Spleen (tissue), 11 donors: Measurements from ENCODE around the gene NGF. TPM values are rescaled to one million over a fixed set of nuclear protein-coding genes. Genes with fewer than 3 reads are reported as not detected.
A peak's percentile ranks its signal among the peaks of the same experiment; 100 is the strongest.

Experiments
- DNase-seq: peaks from one replicate; pipeline ENCODE4 v3.0.0-alpha.2; 2020
- H3K27ac ChIP-seq, 8 donors: fragments of 200-600 bp; sonication (generic) in 7 of 8; 1 replicate in 4 of 8; 2 replicates in 4 of 8; pipeline versions ENCODE4 v1.5.0 to v1.8.0; 2016 to 2021; ENCODE audit warnings: inconsistent platforms in 4 of 8, mild to moderate bottlenecking in 4 of 8, moderate library complexity in 1 of 8
- H3K27me3 ChIP-seq, 7 donors: fragments of 200-600 bp; sonication (generic) in 6 of 7; replicated peaks in 1 of 7; 1 replicate in 4 of 7; 2 replicates in 3 of 7; pipeline versions ENCODE4 v1.5.0 to v1.8.0; 2016 to 2021; ENCODE audit warnings: inconsistent platforms in 3 of 7, mild to moderate bottlenecking in 1 of 7
- H3K36me3 ChIP-seq, 6 donors: fragments of 200-600 bp; sonication (generic) in 5 of 6; 1 replicate in 4 of 6; 2 replicates in 2 of 6; pipeline versions ENCODE4 v1.5.0 to v1.8.0; 2016 to 2021; ENCODE audit warnings: inconsistent platforms in 2 of 6
- H3K4me1 ChIP-seq, 6 donors: fragments of 200-600 bp; sonication (generic) in 5 of 6; 1 replicate in 3 of 6; 2 replicates in 3 of 6; pipeline versions ENCODE4 v1.5.0 to v1.8.0; 2016 to 2021; ENCODE audit warnings: inconsistent platforms in 3 of 6
- H3K4me3 ChIP-seq, 8 donors: fragments of 200-600 bp; sonication (generic) in 7 of 8; 1 replicate in 4 of 8; 2 replicates in 4 of 8; pipeline versions ENCODE4 v1.5.0 to v1.8.0; 2016 to 2021; ENCODE audit warnings: inconsistent platforms in 4 of 8, mild to moderate bottlenecking in 4 of 8, moderate library complexity in 2 of 8
- H3K9me3 ChIP-seq, 8 donors: fragments of 200-600 bp; sonication (generic) in 7 of 8; 1 replicate in 4 of 8; 2 replicates in 4 of 8; pipeline versions ENCODE4 v1.5.0 to v1.8.0; 2016 to 2021; ENCODE audit warnings: inconsistent platforms in 4 of 8
- CTCF ChIP-seq, 11 experiments: fragments of 200-600 bp in 7 of 11; fragments of 450-650 bp in 4 of 11; sonication (generic) in 4 of 11; IDR thresholded peaks in 8 of 11; conservative IDR thresholded peaks in 3 of 11; 1 replicate in 7 of 11; 2 replicates in 4 of 11; pipeline versions ENCODE4 v1.4.0 to v1.8.0; 2016 to 2021; ENCODE audit warnings: antibody characterized with exemption in 11 of 11, inconsistent platforms in 4 of 11, mild to moderate bottlenecking in 1 of 11
- POLR2A ChIP-seq, 3 donors: fragments of 450-650 bp; IDR thresholded peaks; one replicate each; pipeline ENCODE4 v1.5.1; 2017; ENCODE audit warnings: antibody characterized with exemption in 3 of 3, mild to moderate bottlenecking in 1 of 3
- POLR2AphosphoS5 ChIP-seq, 3 donors: sonication (generic); formaldehyde crosslinking; IDR thresholded peaks; one replicate each; pipeline ENCODE4 v1.5.1; 2017; ENCODE audit warnings: antibody characterized with exemption in 3 of 3
- WGBS, 5 donors: extraction: QIAGEN DNeasy Blood & Tissue Kit in 3 of 5; methylation state at CpG; one replicate each; pipeline versions ENCODE4 v1.1.5 to v1.1.7; 2013 to 2018; 5-methylcytosine and 5-hydroxymethylcytosine counted together
- intact Hi-C: fragments of 100-400 bp; cut with DNase I; formaldehyde crosslinking; loops from one replicate; pipeline ENCODE4 v1.15.0; 2023; ENCODE audit warnings: low total_unique reads
- polyA plus RNA-seq, 3 donors: library from polyadenylated mRNA; stranded (reverse); fragments of 200-250 nt; gene quantifications; one replicate each; pipeline ENCODE4 v1.2.1, GENCODE V29; 2013
- total RNA-seq, 7 donors: library from RNA; depleted of rRNA in 3 of 7; stranded (reverse); fragments of >200 nt in 3 of 7; fragmentation: NEBNext Ultra II Directional in 4 of 7; extraction: Animal tissue kit (Norgen Biotek cat#: 25700) in 4 of 7; gene quantifications; one replicate each; pipeline versions ENCODE4 v1.1.0 to v1.2.1, GENCODE V29; 2016 to 2021
- donor health status: healthy with polysubstance abuse.
- donor health status: DM: no; HTN: no; CAD: no; lungs with moderate emphysema.
- donor health status: DM: no; HTN: no; CAD: no.
- donor health status: Bipolar disorder and iron deficiency.
- donor health status: healthy.
- donor health status: DM: no; HTN: no; CAD: no.
- donor health status: DM: yes; HTN: yes; CAD: no.

Gene NGF
- total and polyA plus RNA-seq, 10 donors = 0.34 to 4.6 (median 2.0) TPM

DNA sequence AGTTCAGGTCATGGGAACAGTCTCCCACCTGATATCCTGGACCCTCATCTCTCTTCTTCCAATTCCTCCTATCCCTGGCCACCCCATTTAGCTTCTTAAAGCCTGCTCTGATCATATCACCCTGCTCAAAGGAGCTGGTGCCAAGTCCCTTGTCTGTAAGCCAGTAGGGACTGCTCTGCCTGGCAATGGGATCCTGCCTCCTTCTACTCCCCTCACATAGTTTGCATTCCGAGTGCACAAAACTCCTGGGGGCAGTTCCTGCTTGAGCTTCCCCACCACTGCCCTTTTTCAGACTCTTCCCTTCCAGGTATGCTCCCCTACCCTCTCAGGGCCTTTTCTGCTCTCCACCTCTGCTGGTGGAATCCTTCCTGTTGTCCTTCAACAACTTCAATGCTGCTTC is 48.1 kb downstream of the NGF start:
- Histone ChIP-seq H3K4me3 (no peak overlapping the region), H3K4me1 (peaks cover 0 to 3% (median 0%) of the 10 kb centered on the region in 6 donors), H3K36me3 (no peaks in the 10 kb centered on the region), H3K27me3 (peaks cover 0 to 15% (median 0%) of the 10 kb centered on the region in 7 donors), H3K27ac (no peak overlapping the region), H3K9me3 (no peaks in the 10 kb centered on the region)
- TF ChIP-seq POLR2AphosphoS5 (IDR thresholded peaks at IDR 0.05) (no peak), CTCF (IDR thresholded peaks at IDR 0.05 in 8 of 11, conservative IDR thresholded peaks at IDR 0.05 in 3 of 11) (no peak), POLR2A (IDR thresholded peaks at IDR 0.05) (no peak)
- WGBS, 5 donors = 50 to 70% (median 68%) methylated on average over 1 of the region's 1 CpG
- intact Hi-C loops = no loop called here
- DNase-seq = no peak

DNA sequence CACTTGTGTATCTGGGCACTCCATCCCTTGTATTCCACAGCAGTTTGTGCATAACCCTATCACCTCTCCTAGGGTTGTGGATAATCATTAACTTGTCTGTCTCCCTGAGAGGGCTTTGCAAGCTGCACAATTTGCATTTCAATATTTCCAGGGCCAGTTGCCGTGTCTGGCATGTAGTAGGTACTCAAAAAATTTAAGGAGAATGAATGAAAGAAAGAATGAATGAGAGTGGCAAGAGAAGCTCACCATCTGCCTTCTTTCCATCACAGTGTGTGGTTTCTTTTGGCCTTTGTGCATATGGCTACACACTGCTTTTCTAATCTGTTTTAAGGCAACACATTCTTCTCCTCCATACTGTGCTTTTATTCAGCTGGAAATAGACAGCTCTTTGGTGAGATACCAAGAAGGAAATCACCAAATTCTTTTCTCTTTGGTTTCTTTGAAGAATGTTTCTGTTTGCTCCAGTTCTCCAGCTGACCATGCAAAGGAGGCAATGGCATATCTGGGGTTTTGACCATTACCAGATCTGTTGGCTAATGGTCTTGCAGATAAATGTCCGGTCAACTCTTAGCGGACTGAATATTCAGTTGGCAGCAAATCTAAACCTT is 49.4 kb downstream of the NGF start:
- intact Hi-C loops = no loop called here
- H3K27me3 ChIP-seq = peaks cover 0 to 15% (median 0%) of the 10 kb centered on the region in 7 donors
- WGBS, 5 donors = 90 to 94% (median 93%) methylated on average over 3 of the region's 3 CpGs
- TF ChIP-seq CTCF (IDR thresholded peaks at IDR 0.05 in 8 of 11, conservative IDR thresholded peaks at IDR 0.05 in 3 of 11) (no peak), POLR2AphosphoS5 (IDR thresholded peaks at IDR 0.05) (no peak), POLR2A (IDR thresholded peaks at IDR 0.05) (no peak)
- peaks cover 0 to 6% (median 0%) of the 10 kb centered on the region in 6 donors for H3K4me1 ChIP-seq
- no peak overlapping the region for H3K4me3 ChIP-seq
- DNase-seq = no peak
- no peaks in the 10 kb centered on the region for H3K9me3 ChIP-seq
- no peaks in the 10 kb centered on the region for H3K36me3 ChIP-seq
- H3K27ac ChIP-seq = no peak overlapping the region

GRCh38 chr1:115286431-115287205 is 51.4 kb downstream of the NGF start:
- WGBS, 5 donors = 89 to 97% (median 93%) methylated on average over 30 of the region's 30 CpGs
- TF ChIP-seq POLR2A (IDR thresholded peaks at IDR 0.05) (no peak), POLR2AphosphoS5 (IDR thresholded peaks at IDR 0.05) (no peak), CTCF (IDR thresholded peaks at IDR 0.05 in 8 of 11, conservative IDR thresholded peaks at IDR 0.05 in 3 of 11) (no peak)
- no peaks in the 10 kb centered on the region for H3K27me3 ChIP-seq
- H3K36me3 ChIP-seq = no peaks in the 10 kb centered on the region
- DNase-seq = no peak
- H3K9me3 ChIP-seq = no peaks in the 10 kb centered on the region
- H3K4me3 ChIP-seq = no peak overlapping the region
- peaks cover 0 to 6% (median 0%) of the 10 kb centered on the region in 6 donors for H3K4me1 ChIP-seq
- intact Hi-C loops = no loop called here
- H3K27ac ChIP-seq = no peak overlapping the region

DNA sequence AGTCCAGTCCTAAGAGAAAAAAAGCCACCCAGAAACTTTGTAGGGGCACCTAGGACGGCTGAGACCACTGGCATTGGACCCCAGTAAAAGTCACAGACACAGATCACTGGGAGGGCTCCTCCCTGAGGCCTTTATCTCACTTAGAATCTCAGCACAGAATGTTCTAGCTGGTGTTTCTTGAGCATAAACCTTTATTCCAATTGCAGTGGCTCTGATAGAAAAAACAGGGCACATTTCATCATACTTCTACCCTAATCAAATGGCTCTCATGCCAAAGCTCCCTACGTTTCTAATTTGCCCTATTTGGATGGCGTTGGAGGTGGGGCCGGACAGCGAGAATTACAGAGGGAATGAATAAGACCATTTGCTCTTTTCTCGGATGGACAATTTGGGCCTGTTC is 53.8 kb downstream of the NGF start:
- no peak for DNase-seq
- intact Hi-C loops = no loop called here
- WGBS, 5 donors = 81 to 88% (median 84%) methylated on average over 6 of the region's 6 CpGs
- peak overlapping the region in 7 of 8 donors; percentile 65 to 88 (median 81) for H3K27ac ChIP-seq
- H3K4me1 ChIP-seq = peaks cover 0 to 6% (median 0%) of the 10 kb centered on the region in 6 donors
- TF ChIP-seq POLR2A (IDR thresholded peaks at IDR 0.05) (no peak), CTCF (IDR thresholded peaks at IDR 0.05 in 8 of 11, conservative IDR thresholded peaks at IDR 0.05 in 3 of 11) (no peak), POLR2AphosphoS5 (IDR thresholded peaks at IDR 0.05) (no peak)
- no peaks in the 10 kb centered on the region for H3K36me3 ChIP-seq
- H3K9me3 ChIP-seq = no peaks in the 10 kb centered on the region
- no peak overlapping the region for H3K4me3 ChIP-seq
- H3K27me3 ChIP-seq = no peaks in the 10 kb centered on the region
